Neural cell (in vitro differentiated cells): Measurements from ENCODE around the gene PDXDC1.

ENCODE experiments used
- EP300 ChIP-seq: fragments of 450-650 bp; conservative IDR thresholded peaks from 2 replicates; pipeline ENCODE4 v1.6.1; 2014; ENCODE audit warnings: antibody characterized with exemption, mild to moderate bottlenecking, moderate library complexity; ENCODE audit not compliant: poor library complexity, severe bottlenecking
- EZH2 ChIP-seq: fragments of 200-600, 300-800 bp; shearing (Covaris generic), sonication (generic); IDR thresholded peaks from 2 replicates; pipeline ENCODE4 v1.6.1; 2014; ENCODE audit warnings: antibody characterized with exemption, low read length, borderline replicate concordance, mild to moderate bottlenecking; ENCODE audit not compliant: insufficient read depth, poor library complexity, severe bottlenecking
- MXI1 ChIP-seq: fragments of 450-650 bp; conservative IDR thresholded peaks from 2 replicates; pipeline ENCODE4 v1.6.1; 2014; ENCODE audit warnings: antibody characterized with exemption, mild to moderate bottlenecking; ENCODE audit not compliant: poor library complexity, severe bottlenecking
- POLR2AphosphoS5 ChIP-seq: IDR thresholded peaks from 2 replicates; pipeline ENCODE4 v1.6.1; 2012
- RAD21 ChIP-seq: fragments of 450-650 bp; conservative IDR thresholded peaks from 2 replicates; pipeline ENCODE4 v1.6.1; 2014; ENCODE audit warnings: antibody characterized with exemption, mild to moderate bottlenecking, moderate library complexity
- SMC3 ChIP-seq: fragments of 450-650 bp; conservative IDR thresholded peaks from 2 replicates; pipeline ENCODE4 v1.6.1; 2014; ENCODE audit warnings: antibody characterized with exemption, mild to moderate bottlenecking, moderate library complexity; ENCODE audit not compliant: poor library complexity
- TAF1 ChIP-seq: IDR thresholded peaks from 2 replicates; pipeline ENCODE4 v1.6.1; 2012; ENCODE audit warnings: low read depth
- TF ChIP-seq, protein P1 (sequence below): IDR thresholded peaks from 2 replicates; pipeline ENCODE4 v1.6.1; 2012; ENCODE audit warnings: borderline replicate concordance
- TF ChIP-seq, protein P2 (sequence below): fragments of 450-650 bp; IDR thresholded peaks from 2 replicates; pipeline ENCODE4 v1.5.1; 2014; ENCODE audit warnings: antibody characterized with exemption, mild to moderate bottlenecking, moderate library complexity; ENCODE audit not compliant: poor library complexity, severe bottlenecking

DNA sequence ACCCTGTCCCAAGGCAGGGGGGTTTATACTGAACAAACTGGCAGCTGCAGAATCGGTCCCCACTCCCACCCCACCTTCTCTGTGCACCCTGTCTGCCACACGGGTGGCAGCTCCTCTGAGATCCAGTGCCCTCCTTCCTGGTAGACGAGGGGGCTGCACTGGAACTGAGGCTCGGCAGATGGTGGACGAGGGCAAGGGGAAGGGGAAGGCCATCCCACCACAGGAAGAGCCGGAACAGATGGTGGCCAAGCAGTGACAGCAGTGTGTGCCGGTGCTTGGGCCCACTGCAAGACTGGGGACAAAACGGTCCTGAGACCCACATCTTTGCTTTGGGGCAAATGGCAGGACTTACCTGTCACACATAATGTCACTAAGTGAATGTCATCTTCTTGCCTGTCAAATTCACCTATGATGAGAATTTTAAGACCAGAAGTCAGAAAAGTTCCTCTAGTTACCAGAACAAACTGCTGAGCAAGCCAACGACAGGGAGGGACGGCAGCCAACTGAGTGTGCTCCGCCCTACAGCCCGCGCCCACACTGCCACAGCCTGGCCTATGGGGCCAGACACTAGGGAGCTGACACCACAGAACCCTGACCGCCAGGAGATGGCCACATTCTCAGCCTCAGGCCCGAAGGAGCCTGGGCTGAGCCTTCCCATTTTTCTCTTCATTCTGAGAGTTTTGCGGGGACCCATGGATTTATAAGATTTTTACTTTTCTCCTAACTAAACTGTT is 66.6 kb downstream of the PDXDC1 start:
- TF ChIP-seq, protein P1, sequence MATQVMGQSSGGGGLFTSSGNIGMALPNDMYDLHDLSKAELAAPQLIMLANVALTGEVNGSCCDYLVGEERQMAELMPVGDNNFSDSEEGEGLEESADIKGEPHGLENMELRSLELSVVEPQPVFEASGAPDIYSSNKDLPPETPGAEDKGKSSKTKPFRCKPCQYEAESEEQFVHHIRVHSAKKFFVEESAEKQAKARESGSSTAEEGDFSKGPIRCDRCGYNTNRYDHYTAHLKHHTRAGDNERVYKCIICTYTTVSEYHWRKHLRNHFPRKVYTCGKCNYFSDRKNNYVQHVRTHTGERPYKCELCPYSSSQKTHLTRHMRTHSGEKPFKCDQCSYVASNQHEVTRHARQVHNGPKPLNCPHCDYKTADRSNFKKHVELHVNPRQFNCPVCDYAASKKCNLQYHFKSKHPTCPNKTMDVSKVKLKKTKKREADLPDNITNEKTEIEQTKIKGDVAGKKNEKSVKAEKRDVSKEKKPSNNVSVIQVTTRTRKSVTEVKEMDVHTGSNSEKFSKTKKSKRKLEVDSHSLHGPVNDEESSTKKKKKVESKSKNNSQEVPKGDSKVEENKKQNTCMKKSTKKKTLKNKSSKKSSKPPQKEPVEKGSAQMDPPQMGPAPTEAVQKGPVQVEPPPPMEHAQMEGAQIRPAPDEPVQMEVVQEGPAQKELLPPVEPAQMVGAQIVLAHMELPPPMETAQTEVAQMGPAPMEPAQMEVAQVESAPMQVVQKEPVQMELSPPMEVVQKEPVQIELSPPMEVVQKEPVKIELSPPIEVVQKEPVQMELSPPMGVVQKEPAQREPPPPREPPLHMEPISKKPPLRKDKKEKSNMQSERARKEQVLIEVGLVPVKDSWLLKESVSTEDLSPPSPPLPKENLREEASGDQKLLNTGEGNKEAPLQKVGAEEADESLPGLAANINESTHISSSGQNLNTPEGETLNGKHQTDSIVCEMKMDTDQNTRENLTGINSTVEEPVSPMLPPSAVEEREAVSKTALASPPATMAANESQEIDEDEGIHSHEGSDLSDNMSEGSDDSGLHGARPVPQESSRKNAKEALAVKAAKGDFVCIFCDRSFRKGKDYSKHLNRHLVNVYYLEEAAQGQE: no peak
- TF ChIP-seq POLR2AphosphoS5 (no peak), EP300 (no peak), EZH2 (no peak), SMC3 (no peak), RAD21 (no peak), TAF1 (no peak), MXI1 (no peak)
- TF ChIP-seq, protein P2, sequence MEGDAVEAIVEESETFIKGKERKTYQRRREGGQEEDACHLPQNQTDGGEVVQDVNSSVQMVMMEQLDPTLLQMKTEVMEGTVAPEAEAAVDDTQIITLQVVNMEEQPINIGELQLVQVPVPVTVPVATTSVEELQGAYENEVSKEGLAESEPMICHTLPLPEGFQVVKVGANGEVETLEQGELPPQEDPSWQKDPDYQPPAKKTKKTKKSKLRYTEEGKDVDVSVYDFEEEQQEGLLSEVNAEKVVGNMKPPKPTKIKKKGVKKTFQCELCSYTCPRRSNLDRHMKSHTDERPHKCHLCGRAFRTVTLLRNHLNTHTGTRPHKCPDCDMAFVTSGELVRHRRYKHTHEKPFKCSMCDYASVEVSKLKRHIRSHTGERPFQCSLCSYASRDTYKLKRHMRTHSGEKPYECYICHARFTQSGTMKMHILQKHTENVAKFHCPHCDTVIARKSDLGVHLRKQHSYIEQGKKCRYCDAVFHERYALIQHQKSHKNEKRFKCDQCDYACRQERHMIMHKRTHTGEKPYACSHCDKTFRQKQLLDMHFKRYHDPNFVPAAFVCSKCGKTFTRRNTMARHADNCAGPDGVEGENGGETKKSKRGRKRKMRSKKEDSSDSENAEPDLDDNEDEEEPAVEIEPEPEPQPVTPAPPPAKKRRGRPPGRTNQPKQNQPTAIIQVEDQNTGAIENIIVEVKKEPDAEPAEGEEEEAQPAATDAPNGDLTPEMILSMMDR: no peak
